Measurements from ENCODE around the gene TARDBP. TPM values are rescaled to one million over a fixed set of nuclear protein-coding genes. Genes with fewer than 3 reads are reported as not detected.
"Not testable (repeated sequence)": the region's sequence is repeated elsewhere in the genome, so short reads cannot be mapped to it uniquely, and the experiment has no call there.

The TARDBP gene
- total RNA-seq, 2 donors from 2014 or later, result 124 to 130 TPM

- DNase-seq (ENCODE audit: low spot score), result peak; percentile 77
- intact Hi-C loops (cut with DNase I), result no loop called here
These were observed 42.2 kb downstream of the TARDBP start for GRCh38 chr1:11054666-11055065.

GRCh38 chr1:11055676-11056075, 43.2 kb downstream of the TARDBP start:
- intact Hi-C loops (cut with DNase I), result no loop called here
- peak; percentile 58 for DNase-seq (ENCODE audit: low spot score)

- peak; percentile 67 for DNase-seq (ENCODE audit: low spot score)
- intact Hi-C loops (cut with DNase I), result no loop called here
These were observed 44.0 kb downstream of the TARDBP start for GRCh38 chr1:11056504-11056903.

- intact Hi-C loops (cut with DNase I), result no loop called here
- DNase-seq (ENCODE audit: low spot score), result peak; percentile 64
These were observed 45.0 kb downstream of the TARDBP start for GRCh38 chr1:11057477-11057876.

GRCh38 chr1:11058026-11058425, 45.6 kb downstream of the TARDBP start:
- DNase-seq (ENCODE audit: low spot score), result peak; percentile 50
- intact Hi-C loops (cut with DNase I), result no loop called here

GRCh38 chr1:11058595-11059154, 46.2 kb downstream of the TARDBP start:
- peak; percentile 62 for DNase-seq (ENCODE audit: low spot score)
- intact Hi-C loops (cut with DNase I), result no loop called here

- intact Hi-C loops (cut with DNase I), result no loop called here
- DNase-seq (ENCODE audit: low spot score), result peak; percentile 76
These were observed 46.9 kb downstream of the TARDBP start for GRCh38 chr1:11059155-11059967.

GRCh38 chr1:11059968-11060830, 47.7 kb downstream of the TARDBP start, which contains the start of gene SRM:
SRM (minus strand) TSS chr1:11060018; CDS start chr1:11059943, 75 bp downstream.
- intact Hi-C loops (cut with DNase I), result no loop called here
- DNase-seq (ENCODE audit: low spot score), result peak; percentile 97

- peak; percentile 47 for DNase-seq (ENCODE audit: low spot score)
- intact Hi-C loops (cut with DNase I), result no loop called here
These were observed 49.4 kb downstream of the TARDBP start for GRCh38 chr1:11061652-11062365.

- intact Hi-C loops (cut with DNase I), result no loop called here
- DNase-seq (ENCODE audit: low spot score), result peak; percentile 28
These were observed 50.5 kb downstream of the TARDBP start for GRCh38 chr1:11062965-11063401.

GRCh38 chr1:11063937-11064537, 51.6 kb downstream of the TARDBP start:
- intact Hi-C loops (cut with DNase I), result not testable (repeated sequence)
- peak; percentile 78 for DNase-seq (ENCODE audit: low spot score)

GRCh38 chr1:11064942-11065341, 52.5 kb downstream of the TARDBP start:
- DNase-seq (ENCODE audit: low spot score), result peak; percentile 13
- intact Hi-C loops (cut with DNase I), result no loop called here

- intact Hi-C loops (cut with DNase I), result no loop called here
- peak; percentile 11 for DNase-seq (ENCODE audit: low spot score)
These were observed 53.3 kb downstream of the TARDBP start for GRCh38 chr1:11065796-11066195.

GRCh38 chr1:11067716-11068599, 55.5 kb downstream of the TARDBP start:
- intact Hi-C loops (cut with DNase I), result loop anchor here in 1 of 2 donors (1.0 kb wide), 1 partner anchor 68 kb away; no protein-coding TSS in a partner anchor
- DNase-seq (ENCODE audit: low spot score), result peak; percentile 46

GRCh38 chr1:11068600-11069473, 56.4 kb downstream of the TARDBP start:
- intact Hi-C loops (cut with DNase I), result loop anchor here in 1 of 2 donors (1.0 kb wide), 1 partner anchor 67 kb away; no protein-coding TSS in a partner anchor

GRCh38 chr1:11070876-11071275, 58.4 kb downstream of the TARDBP start:
- DNase-seq (ENCODE audit: low spot score), result peak; percentile 65

More at GRCh38 chr1:11068600-11069473, 56.4 kb downstream of the TARDBP start:
- DNase-seq (ENCODE audit: low spot score), result peak; percentile 59

More at GRCh38 chr1:11070876-11071275, 58.4 kb downstream of the TARDBP start:
- intact Hi-C loops (cut with DNase I), result no loop called here
